Panc1 (cell line): ENCODE measurements around the gene ASNS. TPM values are rescaled to one million over a fixed set of nuclear protein-coding genes. Genes with fewer than 3 reads are reported as not detected.

Experiments used
- ATAC-seq: fragments of 200-7000 bp; cut with Tn5 transposase; 2 replicates; pipeline ENCODE4 v1.9.1; 2020; ENCODE audit warnings: mild to moderate bottlenecking, moderate library complexity
- BruUV-seq: library from RNA; stranded (reverse); fragments of 400-500 nt; replicated peaks from 2 replicates; lab custom pipeline; 2021; lab: Mats Ljungman, UMichigan
- CTCF ChIA-PET: fragments of 300-600 bp; sonication (Branson Sonifier 250); formaldehyde crosslinking; loops from one replicate; lab custom pipeline; 2022; ENCODE audit warnings: antibody characterized with exemption; lab: Charles Lee
- POLR2A ChIA-PET: fragments of 300-600 bp; sonication (Branson Sonifier 250); formaldehyde crosslinking; loops from one replicate; lab custom pipeline; 2022; ENCODE audit warnings: antibody characterized with exemption; lab: Charles Lee
- DNase-seq: peaks from one replicate; pipeline ENCODE4 v3.0.0-alpha.2; 2010; ENCODE audit warnings: low read depth, low spot score
- H3K27ac ChIP-seq: 2 replicates; pipeline ENCODE4 v1.5.1; 2011; ENCODE audit warnings: mild to moderate bottlenecking, low read length, inconsistent platforms
- H3K27me3 ChIP-seq: fragments of 200-500 bp; sonication (Bioruptor generic); 2 replicates; pipeline ENCODE4 v1.6.0; 2014; ENCODE audit warnings: low read length, inconsistent platforms; ENCODE audit not compliant: control insufficient read depth, insufficient read depth
- H3K36me3 ChIP-seq: fragments of 200-500 bp; sonication (Bioruptor generic); 2 replicates; pipeline ENCODE4 v1.5.1; 2014; ENCODE audit warnings: inconsistent platforms, mild to moderate bottlenecking, low read length, moderate library complexity; ENCODE audit not compliant: control insufficient read depth, insufficient read depth
- H3K4me1 ChIP-seq: 2 replicates; pipeline ENCODE4 v1.5.1; 2011; ENCODE audit warnings: inconsistent platforms, mild to moderate bottlenecking, low read length, moderate library complexity; ENCODE audit not compliant: control insufficient read depth, insufficient read depth
- H3K4me3 ChIP-seq, 2 experiments: 2 replicates each; pipeline ENCODE4 v1.5.1; 2011 to 2012; ENCODE audit warnings: low read depth in 2 of 2, low read length in 2 of 2, mild to moderate bottlenecking in 2 of 2, inconsistent platforms in 1 of 2, moderate library complexity in 1 of 2
- H3K9me3 ChIP-seq: fragments of 200-500 bp; sonication (Bioruptor generic); 2 replicates; pipeline ENCODE4 v1.5.1; 2014; ENCODE audit warnings: low read depth, mild to moderate bottlenecking, inconsistent platforms, low read length, moderate library complexity; ENCODE audit not compliant: control insufficient read depth, insufficient read depth
- POLR2AphosphoS5 ChIP-seq: IDR thresholded peaks from 2 replicates; pipeline ENCODE4 v1.6.1; 2012; ENCODE audit warnings: mild to moderate bottlenecking, low read depth, low read length, moderate library complexity
- REST ChIP-seq, 2 experiments: IDR thresholded peaks; 2 replicates each; pipeline ENCODE4 v1.6.1; 2011 to 2012; ENCODE audit warnings: low read depth in 2 of 2, control low read depth in 1 of 2, low read length in 1 of 2, mild to moderate bottlenecking in 1 of 2, moderate library complexity in 1 of 2; ENCODE audit not compliant: insufficient read depth in 1 of 2
- SIN3A ChIP-seq: IDR thresholded peaks from 2 replicates; pipeline ENCODE4 v1.6.1; 2012; ENCODE audit warnings: low read depth, mild to moderate bottlenecking, low read length, moderate library complexity, borderline replicate concordance; ENCODE audit not compliant: insufficient read depth
- TCF7L2 ChIP-seq: IDR thresholded peaks from 2 replicates; pipeline ENCODE4 v1.6.1; 2011; ENCODE audit warnings: mild to moderate bottlenecking, low read depth, low read length, inconsistent platforms
- in situ Hi-C: cut with HindIII; loops from 2 replicates; pipeline ENCODE4 v1.10.0; 2016; ENCODE audit warnings: low sequenced_read_pairs, low pct_unique_long_range_greater_than_20kb
- intact Hi-C: fragments of 100-400 bp; cut with micrococcal nuclease; formaldehyde crosslinking; loops from one replicate; pipeline ENCODE4 v1.10.0; 2022; ENCODE audit not compliant: unreplicated experiment
- total RNA-seq: library from RNA; stranded (reverse); gene quantifications from one replicate; pipeline ENCODE4 v1.2.1, GENCODE V29; 2021; ENCODE audit not compliant: unreplicated experiment
- TF ChIP-seq, protein P1 (sequence below): fragments of 450-650 bp; IDR thresholded peaks from 2 replicates; pipeline ENCODE4 v1.5.1; 2017; ENCODE audit warnings: mild to moderate bottlenecking

ASNS gene
- total RNA-seq, 1 experiment from 2014 or later = 91.4 TPM

DNA sequence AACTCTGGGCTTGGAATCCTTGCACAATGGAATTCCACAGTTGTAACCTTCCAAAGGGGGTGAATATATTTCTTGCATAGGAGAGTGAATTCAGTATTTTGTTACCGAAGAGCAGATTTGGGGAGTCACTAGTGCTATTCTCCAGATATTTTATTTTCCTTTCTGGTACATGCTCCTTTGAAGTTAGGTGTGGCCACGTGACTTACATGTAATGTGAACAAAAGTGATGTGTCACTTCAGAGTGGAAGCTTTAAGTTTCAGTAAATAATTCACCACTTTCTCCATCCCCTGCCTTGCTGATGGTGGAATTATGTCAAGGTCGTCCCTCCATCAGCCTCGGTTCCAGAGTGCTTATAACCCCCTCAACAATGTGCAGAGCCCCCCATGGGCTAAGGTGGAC lies 25.3 kb downstream of the ASNS start:
- DNase-seq (no peak), ATAC-seq (no peak)
- H3K9me3 ChIP-seq = no peaks in the 10 kb centered on the region
- H3K36me3 ChIP-seq = no peaks in the 10 kb centered on the region
- BruUV-seq = no TSS peak
- in situ Hi-C loops (no loop called here), intact Hi-C loops (loop anchor here (5.0 to 10.0 kb wide), 3 partner anchors 165 to 1932 kb away; no protein-coding TSS in a partner anchor)
- H3K4me3 ChIP-seq = no peak overlapping the region
- H3K4me1 ChIP-seq = no peaks in the 10 kb centered on the region
- ChIA-PET CTCF (no interaction called here), POLR2A (no interaction called here)
- H3K27me3 ChIP-seq = no peaks in the 10 kb centered on the region
- TF ChIP-seq POLR2AphosphoS5 = no peak
- no peak for TF ChIP-seq SIN3A
- no peak for TF ChIP-seq TCF7L2
- TF ChIP-seq, protein P1, sequence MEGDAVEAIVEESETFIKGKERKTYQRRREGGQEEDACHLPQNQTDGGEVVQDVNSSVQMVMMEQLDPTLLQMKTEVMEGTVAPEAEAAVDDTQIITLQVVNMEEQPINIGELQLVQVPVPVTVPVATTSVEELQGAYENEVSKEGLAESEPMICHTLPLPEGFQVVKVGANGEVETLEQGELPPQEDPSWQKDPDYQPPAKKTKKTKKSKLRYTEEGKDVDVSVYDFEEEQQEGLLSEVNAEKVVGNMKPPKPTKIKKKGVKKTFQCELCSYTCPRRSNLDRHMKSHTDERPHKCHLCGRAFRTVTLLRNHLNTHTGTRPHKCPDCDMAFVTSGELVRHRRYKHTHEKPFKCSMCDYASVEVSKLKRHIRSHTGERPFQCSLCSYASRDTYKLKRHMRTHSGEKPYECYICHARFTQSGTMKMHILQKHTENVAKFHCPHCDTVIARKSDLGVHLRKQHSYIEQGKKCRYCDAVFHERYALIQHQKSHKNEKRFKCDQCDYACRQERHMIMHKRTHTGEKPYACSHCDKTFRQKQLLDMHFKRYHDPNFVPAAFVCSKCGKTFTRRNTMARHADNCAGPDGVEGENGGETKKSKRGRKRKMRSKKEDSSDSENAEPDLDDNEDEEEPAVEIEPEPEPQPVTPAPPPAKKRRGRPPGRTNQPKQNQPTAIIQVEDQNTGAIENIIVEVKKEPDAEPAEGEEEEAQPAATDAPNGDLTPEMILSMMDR = no peak
- TF ChIP-seq REST (IDR thresholded peaks at IDR 0.05; ENCODE audit: insufficient read depth in 1 of 2, low read depth in 2 of 2, low read length in 1 of 2) = no peak
- no peak overlapping the region for H3K27ac ChIP-seq

DNA sequence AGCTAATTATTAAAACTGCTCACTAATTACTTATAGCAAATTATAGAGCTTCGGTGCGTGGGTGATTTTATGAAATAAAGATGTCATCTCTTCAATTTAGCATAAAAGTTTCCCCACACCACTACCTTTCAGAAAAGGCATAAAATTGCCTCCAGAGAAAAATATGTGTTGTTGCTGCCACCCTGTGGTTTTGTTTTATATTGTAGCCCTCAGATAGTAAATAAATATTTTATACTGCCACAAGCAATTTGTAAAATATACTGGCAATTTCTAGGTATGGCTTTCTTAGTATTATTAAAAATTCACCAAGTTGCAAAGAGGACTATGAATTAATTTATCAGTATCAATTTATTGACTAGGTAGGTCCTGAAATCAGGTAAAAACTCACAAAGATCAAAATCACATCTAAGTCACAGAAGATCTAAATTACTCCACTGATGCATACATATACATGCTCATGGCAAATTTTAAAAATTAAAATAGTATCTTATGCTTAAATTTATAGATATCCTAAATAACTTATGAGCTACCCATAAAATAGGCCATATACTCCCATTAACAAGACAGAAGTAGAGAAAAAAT lies 26.5 kb downstream of the ASNS start:
- Histone ChIP-seq H3K36me3 (no peaks in the 10 kb centered on the region), H3K27me3 (no peaks in the 10 kb centered on the region), H3K9me3 (no peaks in the 10 kb centered on the region), H3K4me1 (no peaks in the 10 kb centered on the region), H3K4me3 (no peak overlapping the region), H3K27ac (no peak overlapping the region)
- TF ChIP-seq, protein P1 = peak; percentile 59; the same call in 1 of the 2 replicates
- no peak for TF ChIP-seq POLR2AphosphoS5
- POLR2A ChIA-PET = no interaction called here
- CTCF ChIA-PET = interaction anchor here (0.6 kb wide), 1 partner anchor 167 kb away, joined by 3 read pairs; no protein-coding TSS in a partner anchor
- intact Hi-C loops = loop anchor here (5.0 to 10.0 kb wide), 3 partner anchors 167 to 1931 kb away; no protein-coding TSS in a partner anchor
- in situ Hi-C loops = no loop called here
- no TSS peak for BruUV-seq
- ATAC-seq (no peak), DNase-seq (peak; percentile 25)
